HCT116 (cell line): ENCODE data around the gene STKLD1. TPM values are rescaled to one million over a fixed set of nuclear protein-coding genes. Genes with fewer than 3 reads are reported as not detected.

Source experiments
- ATAC-seq: fragments of 200-7000 bp; cut with Tn5 transposase; 2 replicates; pipeline ENCODE4 v1.9.1; 2020; ENCODE audit warnings: mild to moderate bottlenecking, moderate library complexity
- BruUV-seq: library from RNA; stranded (reverse); fragments of 400-500 nt; replicated peaks from 2 replicates; lab custom pipeline; 2021; lab: Mats Ljungman, UMichigan
- CTCF ChIA-PET: fragments of 300-600 bp; sonication (Branson Sonifier 250); formaldehyde crosslinking; loops from one replicate; lab custom pipeline; 2021; ENCODE audit warnings: antibody characterized with exemption; lab: Charles Lee
- POLR2A ChIA-PET: fragments of 300-600, 350-600 bp; sonication (Branson Sonifier 250); formaldehyde crosslinking; loops from one replicate; lab custom pipeline; 2021; ENCODE audit warnings: antibody characterized with exemption; lab: Charles Lee
- RAD21 ChIA-PET, 2 experiments: fragments of 300-600 bp; sonication (Branson Sonifier 250); formaldehyde crosslinking; loops; one replicate each; lab custom pipeline; 2023; ENCODE audit warnings: low total read pairs in 2 of 2; ENCODE audit not compliant: uncharacterized antibody in 2 of 2, unreplicated experiment in 2 of 2, low non-redundant PET in 1 of 2; lab: Charles Lee
- DNase-seq: peaks from one replicate; pipeline ENCODE4 v3.0.0-alpha.2; 2010; ENCODE audit warnings: low read depth, low spot score
- H2AFZ ChIP-seq: fragments of 200-600 bp; shearing (Covaris generic), sonication (generic); 2 replicates; pipeline ENCODE4 v1.6.1; 2017; ENCODE audit warnings: low read depth, mixed run types, mixed read lengths, antibody characterized with exemption, low read length; ENCODE audit not compliant: poor library complexity, severe bottlenecking
- H3K27ac ChIP-seq: 2 replicates; pipeline ENCODE4 v1.5.1; 2012; ENCODE audit warnings: low read depth, low read length
- H3K27me3 ChIP-seq: fragments of 200-600 bp; sonication (generic); 2 replicates; pipeline ENCODE4 v1.6.1; 2016; ENCODE audit warnings: mixed run types, low read length, mixed read lengths; ENCODE audit not compliant: insufficient read depth
- H3K36me3 ChIP-seq, 2 experiments: fragments of 200-500 bp in 1 of 2; fragments of 200-600 bp in 1 of 2; sonication (Bioruptor generic) in 1 of 2; sonication (generic) in 1 of 2; 2 replicates each; pipeline versions ENCODE4 v1.5.1 to v1.6.1; 2014 to 2016; ENCODE audit warnings: low read length in 2 of 2, inconsistent platforms in 1 of 2, mixed read lengths in 1 of 2, mixed run types in 1 of 2; ENCODE audit not compliant: insufficient read depth in 2 of 2, control insufficient read depth in 1 of 2
- H3K4me1 ChIP-seq, 2 experiments: fragments of 200-600 bp in 1 of 2; sonication (generic) in 1 of 2; 2 replicates each; pipeline versions ENCODE4 v1.5.1 to v1.6.1; 2012 to 2017; ENCODE audit warnings: low read length in 2 of 2, inconsistent platforms in 1 of 2, mild to moderate bottlenecking in 1 of 2, mixed read lengths in 1 of 2, mixed run types in 1 of 2, moderate library complexity in 1 of 2; ENCODE audit not compliant: insufficient read depth in 2 of 2, control insufficient read depth in 1 of 2
- H3K4me2 ChIP-seq: fragments of 200-600 bp; sonication (generic); 2 replicates; pipeline ENCODE4 v1.6.1; 2017; ENCODE audit warnings: mixed run types, low read length, mixed read lengths
- H3K4me3 ChIP-seq, 2 experiments: fragments of 200-600 bp in 1 of 2; sonication (generic) in 1 of 2; replicated peaks in 1 of 2; 2 replicates each; pipeline ENCODE4 v1.5.1; 2011 to 2016; ENCODE audit warnings: low read length in 2 of 2, control low read depth in 1 of 2, low read depth in 1 of 2, mild to moderate bottlenecking in 1 of 2, mixed read lengths in 1 of 2, mixed run types in 1 of 2
- H3K79me2 ChIP-seq: fragments of 200-600 bp; sonication (generic); 2 replicates; pipeline ENCODE4 v1.6.1; 2017; ENCODE audit warnings: mild to moderate bottlenecking, mixed run types, low read length, moderate library complexity, mixed read lengths; ENCODE audit not compliant: insufficient read depth
- H3K9ac ChIP-seq: fragments of 200-600 bp; sonication (generic); 2 replicates; pipeline ENCODE4 v1.6.1; 2016; ENCODE audit warnings: low read length, mixed read lengths
- H3K9me2 ChIP-seq: fragments of 200-600 bp; sonication (generic), shearing (Covaris generic); 2 replicates; pipeline ENCODE4 v1.6.1; 2017; ENCODE audit warnings: mixed run types, mild to moderate bottlenecking, moderate library complexity; ENCODE audit not compliant: insufficient read depth
- H3K9me3 ChIP-seq, 2 experiments: fragments of 200-500 bp in 1 of 2; fragments of 200-600 bp in 1 of 2; sonication (Bioruptor generic) in 1 of 2; sonication (generic) in 1 of 2; 2 replicates each; pipeline ENCODE4 v1.6.1; 2014 to 2017; ENCODE audit warnings: low read length in 2 of 2, mixed read lengths in 2 of 2, inconsistent platforms in 1 of 2, low read depth in 1 of 2, mild to moderate bottlenecking in 1 of 2, mixed run types in 1 of 2, moderate library complexity in 1 of 2; ENCODE audit not compliant: control insufficient read depth in 1 of 2, insufficient read depth in 1 of 2
- H4K20me1 ChIP-seq: fragments of 200-600 bp; sonication (generic), shearing (Covaris generic); 2 replicates; pipeline ENCODE4 v1.6.1; 2017; ENCODE audit warnings: mixed run types, mild to moderate bottlenecking, moderate library complexity; ENCODE audit not compliant: insufficient read depth
- SP1 ChIP-seq: IDR thresholded peaks from 2 replicates; pipeline ENCODE4 v1.6.1; 2012; ENCODE audit warnings: low read depth
- intact Hi-C: fragments of 100-400 bp; cut with micrococcal nuclease; formaldehyde crosslinking; loops from 2 replicates; pipeline ENCODE4 v1.10.0; 2022
- total RNA-seq: library from RNA; stranded (reverse); gene quantifications from one replicate; pipeline ENCODE4 v1.2.1, GENCODE V29; 2021; ENCODE audit not compliant: unreplicated experiment
- TF ChIP-seq, protein P1 (sequence below): IDR thresholded peaks from 2 replicates; pipeline ENCODE4 v1.6.1; 2012; ENCODE audit warnings: low read depth
- TF ChIP-seq, protein P2 (sequence below): IDR thresholded peaks from 2 replicates; pipeline ENCODE4 v1.6.1; 2012

The STKLD1 gene
- total RNA-seq, 1 experiment from 2014 or later, result 0.37 TPM

DNA sequence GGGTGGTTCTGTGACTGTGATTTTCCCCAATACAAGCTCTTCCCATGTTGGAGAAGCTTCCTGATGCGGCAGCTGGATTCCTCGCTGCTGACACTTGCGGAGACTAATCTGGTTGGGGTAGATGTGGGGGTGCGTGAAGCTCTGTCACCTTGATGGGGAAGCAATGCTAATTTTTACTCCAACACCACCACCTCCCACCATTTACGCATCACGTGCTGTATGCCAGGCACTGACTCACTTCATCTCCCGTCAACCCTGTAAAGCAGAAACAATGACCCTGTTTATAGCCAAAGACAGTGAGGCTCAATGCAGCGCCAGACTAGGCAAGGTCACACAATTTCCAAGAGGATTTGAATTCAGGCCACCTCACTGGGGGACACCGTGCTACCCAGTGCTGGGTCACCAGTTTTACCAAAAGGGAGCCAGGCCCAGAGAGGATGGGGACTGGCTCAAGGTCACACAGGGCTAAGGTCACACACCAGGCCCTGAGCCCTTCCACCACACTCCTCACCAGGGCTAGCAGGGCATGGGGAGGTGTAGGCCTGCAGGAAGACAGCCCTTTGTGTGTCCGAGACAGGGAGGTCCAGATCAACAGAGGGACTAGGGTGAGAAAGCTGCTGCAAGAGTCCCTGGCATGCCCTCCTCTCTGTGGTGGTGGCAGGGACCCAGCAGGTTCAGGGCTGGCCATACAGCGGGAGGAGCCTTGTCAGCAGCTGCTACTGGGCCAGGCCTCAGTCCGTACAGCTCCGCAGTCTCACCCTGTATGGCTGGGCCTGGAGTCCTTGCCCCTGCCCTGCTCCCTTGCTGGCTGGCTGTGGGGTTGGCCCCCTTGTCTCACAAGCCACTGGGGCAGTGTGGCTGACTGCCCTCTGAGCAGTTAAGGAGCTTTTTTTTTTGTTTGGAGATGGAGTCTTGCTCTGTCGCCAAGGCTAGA lies 3.3 kb downstream of the STKLD1 start:
- DNase-seq (no peak), ATAC-seq (no peak)
- TF ChIP-seq, protein P1, sequence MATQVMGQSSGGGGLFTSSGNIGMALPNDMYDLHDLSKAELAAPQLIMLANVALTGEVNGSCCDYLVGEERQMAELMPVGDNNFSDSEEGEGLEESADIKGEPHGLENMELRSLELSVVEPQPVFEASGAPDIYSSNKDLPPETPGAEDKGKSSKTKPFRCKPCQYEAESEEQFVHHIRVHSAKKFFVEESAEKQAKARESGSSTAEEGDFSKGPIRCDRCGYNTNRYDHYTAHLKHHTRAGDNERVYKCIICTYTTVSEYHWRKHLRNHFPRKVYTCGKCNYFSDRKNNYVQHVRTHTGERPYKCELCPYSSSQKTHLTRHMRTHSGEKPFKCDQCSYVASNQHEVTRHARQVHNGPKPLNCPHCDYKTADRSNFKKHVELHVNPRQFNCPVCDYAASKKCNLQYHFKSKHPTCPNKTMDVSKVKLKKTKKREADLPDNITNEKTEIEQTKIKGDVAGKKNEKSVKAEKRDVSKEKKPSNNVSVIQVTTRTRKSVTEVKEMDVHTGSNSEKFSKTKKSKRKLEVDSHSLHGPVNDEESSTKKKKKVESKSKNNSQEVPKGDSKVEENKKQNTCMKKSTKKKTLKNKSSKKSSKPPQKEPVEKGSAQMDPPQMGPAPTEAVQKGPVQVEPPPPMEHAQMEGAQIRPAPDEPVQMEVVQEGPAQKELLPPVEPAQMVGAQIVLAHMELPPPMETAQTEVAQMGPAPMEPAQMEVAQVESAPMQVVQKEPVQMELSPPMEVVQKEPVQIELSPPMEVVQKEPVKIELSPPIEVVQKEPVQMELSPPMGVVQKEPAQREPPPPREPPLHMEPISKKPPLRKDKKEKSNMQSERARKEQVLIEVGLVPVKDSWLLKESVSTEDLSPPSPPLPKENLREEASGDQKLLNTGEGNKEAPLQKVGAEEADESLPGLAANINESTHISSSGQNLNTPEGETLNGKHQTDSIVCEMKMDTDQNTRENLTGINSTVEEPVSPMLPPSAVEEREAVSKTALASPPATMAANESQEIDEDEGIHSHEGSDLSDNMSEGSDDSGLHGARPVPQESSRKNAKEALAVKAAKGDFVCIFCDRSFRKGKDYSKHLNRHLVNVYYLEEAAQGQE, result no peak
- TF ChIP-seq, protein P2, sequence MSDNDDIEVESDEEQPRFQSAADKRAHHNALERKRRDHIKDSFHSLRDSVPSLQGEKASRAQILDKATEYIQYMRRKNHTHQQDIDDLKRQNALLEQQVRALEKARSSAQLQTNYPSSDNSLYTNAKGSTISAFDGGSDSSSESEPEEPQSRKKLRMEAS, result no peak
- no peak for TF ChIP-seq SP1
- intact Hi-C loops, result no loop called here
- Histone ChIP-seq H3K4me1 (peaks cover 19 to 29% of the 10 kb centered on the region in 2 experiments), H3K79me2 (peaks cover 15% of the 10 kb centered on the region), H4K20me1 (no peaks in the 10 kb centered on the region), H3K27ac (no peak overlapping the region), H3K9me2 (no peaks in the 10 kb centered on the region), H3K9ac (no peak overlapping the region), H2AFZ (no peak overlapping the region), H3K4me3 (no peak overlapping the region), H3K36me3 (no peaks in the 10 kb centered on the region), H3K27me3 (no peaks in the 10 kb centered on the region), H3K9me3 (peaks cover 0 to 10% of the 10 kb centered on the region in 2 experiments; a peak in 1 of 4 replicates), H3K4me2 (no peak overlapping the region)
- ChIA-PET POLR2A (interaction anchor here (0.6 kb wide), 1 partner anchor 80 kb away, joined by 3 read pairs; the partner anchor contains the start of gene CACFD1), RAD21 (no interaction called here), CTCF (interaction anchor here (1.0 kb wide), 1 partner anchor 193 kb away, joined by 3 read pairs; no protein-coding TSS in a partner anchor)
- no TSS peak for BruUV-seq
